ENCODE data around the gene MEX3B.
"Not testable (repeated sequence)": the region's sequence is repeated elsewhere in the genome, so short reads cannot be mapped to it uniquely, and the experiment has no call there.

MEX3B gene

GRCh38 chr15:82017656-82018055 lies 28.2 kb downstream of the MEX3B start:
- no peak for FAIRE-seq

GRCh38 chr15:82014989-82015388 lies 30.8 kb downstream of the MEX3B start:
- no peak for FAIRE-seq
- DNase-seq (ENCODE audit: insufficient read length, low spot score): no peak

More at GRCh38 chr15:82017656-82018055, 28.2 kb downstream of the MEX3B start:
- DNase-seq (ENCODE audit: insufficient read length, low spot score): no peak

- DNase-seq (ENCODE audit: insufficient read length, low spot score) (no peak), FAIRE-seq (no peak)
Measured at GRCh38 chr15:82012908-82013307, 32.9 kb downstream of the MEX3B start.

GRCh38 chr15:82005239-82005638 lies 40.6 kb downstream of the MEX3B start:
- FAIRE-seq: no peak
- DNase-seq (ENCODE audit: insufficient read length, low spot score): no peak

GRCh38 chr15:82003916-82004315 lies 41.9 kb downstream of the MEX3B start:
- no peak for DNase-seq (ENCODE audit: insufficient read length, low spot score)
- no peak for FAIRE-seq

- not testable (repeated sequence) for FAIRE-seq; DNase-seq (ENCODE audit: insufficient read length, low spot score)
Measured at GRCh38 chr15:81995081-81995480, 50.7 kb downstream of the MEX3B start.

- FAIRE-seq (no peak), DNase-seq (ENCODE audit: insufficient read length, low spot score) (no peak)
Measured at GRCh38 chr15:81992523-81992922, 53.3 kb downstream of the MEX3B start.
